Measurements from ENCODE around the gene PEPD. TPM values are rescaled to one million over a fixed set of nuclear protein-coding genes. Genes with fewer than 3 reads are reported as not detected.

Gene PEPD
- total and polyA plus RNA-seq, 10 of the 15 experiments (the other 5 are each of a cell fraction or from before 2014, with no cell fraction given) = 1.4 to 52.0 (median 20.2) TPM

- Histone ChIP-seq H2AFZ (ENCODE audit: control insufficient read depth, low read depth, low read length) (no peak overlapping the region), H4K20me1 (ENCODE audit: control insufficient read depth, insufficient read depth) (no peaks in the 10 kb centered on the region), H3K4me2 (ENCODE audit: control insufficient read depth, insufficient read depth) (no peak overlapping the region), H3K36me3 (ENCODE audit: control insufficient read depth in 2 of 2, insufficient read depth in 2 of 2, low read length in 1 of 2) (no peaks in the 10 kb centered on the region), H3K27me3 (replicated peaks in 1 of 2; ENCODE audit: control insufficient read depth in 2 of 2, insufficient read depth in 2 of 2, low read length in 1 of 2) (no peaks in the 10 kb centered on the region), H3K4me3 (no peak overlapping the region), H3K9ac (ENCODE audit: control insufficient read depth, insufficient read depth, low read length) (no peak overlapping the region), H3K27ac (ENCODE audit: control insufficient read depth, insufficient read depth) (no peak overlapping the region), H3K79me2 (ENCODE audit: control insufficient read depth, insufficient read depth, low read length) (no peaks in the 10 kb centered on the region), H3K9me3 (replicated peaks; ENCODE audit: control insufficient read depth, insufficient read depth, low read length) (no peaks in the 10 kb centered on the region), H3K4me1 (ENCODE audit: control insufficient read depth, insufficient read depth, low read length) (no peaks in the 10 kb centered on the region)
- POLR2A ChIA-PET = no interaction called here
- DNase-seq (ENCODE audit: low read depth, low spot score) = no peak
- SMC1A ChIA-PET (ENCODE audit: uncharacterized antibody, unreplicated experiment) = interaction anchor here (0.6 kb wide), 1 partner anchor 320 kb away, joined by 3 read pairs; no protein-coding TSS in a partner anchor
- 32% methylated on average over 3 of the region's 3 CpGs for WGBS (ENCODE audit: insufficient coverage, insufficient replicate concordance, low lambda C conversion rate, missing lambda C conversion rate)
- intact Hi-C loops (cut with micrococcal nuclease; ENCODE audit: unreplicated experiment) (no loop called here), in situ Hi-C loops (cut with MboI) (no loop called here)
- FAIRE-seq = no peak
- CTCF ChIA-PET = no interaction called here
- TF ChIP-seq E2F4 (IDR thresholded peaks at IDR 0.05; ENCODE audit: low read depth, low read length) = no peak
- TF ChIP-seq IKZF1 (conservative IDR thresholded peaks at IDR 0.05) = no peak
- no peak for TF ChIP-seq HCFC1 (IDR thresholded peaks at IDR 0.05; ENCODE audit: low read length)
- no peak for TF ChIP-seq RAD51 (IDR thresholded peaks at IDR 0.05)
- no peak for TF ChIP-seq MEF2A (IDR thresholded peaks at IDR 0.05; ENCODE audit: insufficient read depth, low read depth, low read length)
- RAD21 ChIA-PET (ENCODE audit: unreplicated experiment) = no interaction called here
- no peak for ATAC-seq
- no TSS peak for BruUV-seq (replicated peaks)
These were observed 8.7 kb upstream of the PEPD start for GRCh38 chr19:33530296-33530695.

GRCh38 chr19:33529094-33529676 lies 7.6 kb upstream of the PEPD start:
- FAIRE-seq = no peak
- WGBS (ENCODE audit: insufficient coverage, insufficient replicate concordance, low lambda C conversion rate, missing lambda C conversion rate) = 35% methylated on average over 12 of the region's 12 CpGs
- Histone ChIP-seq H3K36me3 (ENCODE audit: control insufficient read depth in 2 of 2, insufficient read depth in 2 of 2, low read length in 1 of 2) (no peaks in the 10 kb centered on the region), H3K4me2 (ENCODE audit: control insufficient read depth, insufficient read depth) (no peak overlapping the region), H3K27ac (ENCODE audit: control insufficient read depth, insufficient read depth) (no peak overlapping the region), H3K4me3 (no peak overlapping the region), H2AFZ (ENCODE audit: control insufficient read depth, low read depth, low read length) (no peak overlapping the region), H3K79me2 (ENCODE audit: control insufficient read depth, insufficient read depth, low read length) (no peaks in the 10 kb centered on the region), H3K27me3 (replicated peaks in 1 of 2; ENCODE audit: control insufficient read depth in 2 of 2, insufficient read depth in 2 of 2, low read length in 1 of 2) (no peaks in the 10 kb centered on the region; a peak in 1 of 4 replicates), H3K9me3 (replicated peaks; ENCODE audit: control insufficient read depth, insufficient read depth, low read length) (no peaks in the 10 kb centered on the region), H4K20me1 (ENCODE audit: control insufficient read depth, insufficient read depth) (no peaks in the 10 kb centered on the region), H3K9ac (ENCODE audit: control insufficient read depth, insufficient read depth, low read length) (no peak overlapping the region), H3K4me1 (ENCODE audit: control insufficient read depth, insufficient read depth, low read length) (no peaks in the 10 kb centered on the region)
- no peak for DNase-seq (ENCODE audit: low read depth, low spot score)
- intact Hi-C loops (cut with micrococcal nuclease; ENCODE audit: unreplicated experiment) (no loop called here), in situ Hi-C loops (cut with MboI) (no loop called here)
- ATAC-seq = no peak
- SMC1A ChIA-PET (ENCODE audit: uncharacterized antibody, unreplicated experiment) = no interaction called here
- BruUV-seq (replicated peaks) = no TSS peak
- CTCF ChIA-PET = no interaction called here
- POLR2A ChIA-PET = no interaction called here
- RAD21 ChIA-PET (ENCODE audit: unreplicated experiment) = no interaction called here
- TF ChIP-seq SMAD1 (IDR thresholded peaks at IDR 0.05; ENCODE audit: low read depth, partially characterized antibody) (no peak), JUNB (IDR thresholded peaks at IDR 0.05) (no peak), ZZZ3 (IDR thresholded peaks at IDR 0.05; ENCODE audit: control insufficient read depth, insufficient read length, low read depth) (no peak)
